ENCODE data around the gene NKD2.

The NKD2 gene

GRCh38 chr5:1039706-1040260, 31.2 kb downstream of the NKD2 start:
- Histone ChIP-seq H3K9me3 (ENCODE audit: control insufficient read depth, insufficient read depth, low read depth, low read length) (peaks cover 36% of the 10 kb centered on the region), H3K27me3 (ENCODE audit: control insufficient read depth, insufficient read depth, low read length) (no peaks in the 10 kb centered on the region), H3K9ac (ENCODE audit: low read length) (no peak overlapping the region), H3K4me3 (ENCODE audit: low read depth, low read length) (no peak overlapping the region), H3K4me1 (ENCODE audit: control insufficient read depth, insufficient read depth, low read length) (no peaks in the 10 kb centered on the region), H3K27ac (ENCODE audit: low read depth, low read length) (no peak overlapping the region), H3K36me3 (ENCODE audit: control insufficient read depth, insufficient read depth, low read length) (no peaks in the 10 kb centered on the region)

- H3K27me3 ChIP-seq (ENCODE audit: control insufficient read depth, insufficient read depth, low read length): no peaks in the 10 kb centered on the region
- no peak overlapping the region for H3K4me3 ChIP-seq (ENCODE audit: low read depth, low read length)
- H3K36me3 ChIP-seq (ENCODE audit: control insufficient read depth, insufficient read depth, low read length): no peaks in the 10 kb centered on the region
- H3K4me1 ChIP-seq (ENCODE audit: control insufficient read depth, insufficient read depth, low read length): no peaks in the 10 kb centered on the region
- H3K9me3 ChIP-seq (ENCODE audit: control insufficient read depth, insufficient read depth, low read depth, low read length): peaks cover 44% of the 10 kb centered on the region
- H3K27ac ChIP-seq (ENCODE audit: low read depth, low read length): no peak overlapping the region
- no peak overlapping the region for H3K9ac ChIP-seq (ENCODE audit: low read length)
Measured at GRCh38 chr5:1040571-1040970, 32.0 kb downstream of the NKD2 start.

- Histone ChIP-seq H3K9ac (ENCODE audit: low read length) (no peak overlapping the region), H3K4me3 (ENCODE audit: low read depth, low read length) (no peak overlapping the region), H3K27ac (ENCODE audit: low read depth, low read length) (no peak overlapping the region), H3K4me1 (ENCODE audit: control insufficient read depth, insufficient read depth, low read length) (no peaks in the 10 kb centered on the region), H3K27me3 (ENCODE audit: control insufficient read depth, insufficient read depth, low read length) (no peaks in the 10 kb centered on the region), H3K9me3 (ENCODE audit: control insufficient read depth, insufficient read depth, low read depth, low read length) (peaks cover 52% of the 10 kb centered on the region), H3K36me3 (ENCODE audit: control insufficient read depth, insufficient read depth, low read length) (no peaks in the 10 kb centered on the region)
Measured at GRCh38 chr5:1041225-1042143, 32.9 kb downstream of the NKD2 start.

GRCh38 chr5:1042626-1043025, 34.0 kb downstream of the NKD2 start:
- Histone ChIP-seq H3K4me3 (ENCODE audit: low read depth, low read length) (no peak overlapping the region), H3K36me3 (ENCODE audit: control insufficient read depth, insufficient read depth, low read length) (no peaks in the 10 kb centered on the region), H3K27me3 (ENCODE audit: control insufficient read depth, insufficient read depth, low read length) (no peaks in the 10 kb centered on the region), H3K4me1 (ENCODE audit: control insufficient read depth, insufficient read depth, low read length) (no peaks in the 10 kb centered on the region), H3K27ac (ENCODE audit: low read depth, low read length) (no peak overlapping the region), H3K9ac (ENCODE audit: low read length) (no peak overlapping the region), H3K9me3 (ENCODE audit: control insufficient read depth, insufficient read depth, low read depth, low read length) (peaks cover 54% of the 10 kb centered on the region)

- no peaks in the 10 kb centered on the region for H3K36me3 ChIP-seq (ENCODE audit: control insufficient read depth, insufficient read depth, low read length)
Measured at GRCh38 chr5:1043327-1043726, 34.7 kb downstream of the NKD2 start.

GRCh38 chr5:1044117-1044516, 35.5 kb downstream of the NKD2 start:
- Histone ChIP-seq H3K9me3 (ENCODE audit: control insufficient read depth, insufficient read depth, low read depth, low read length) (peaks cover 54% of the 10 kb centered on the region), H3K36me3 (ENCODE audit: control insufficient read depth, insufficient read depth, low read length) (no peaks in the 10 kb centered on the region), H3K9ac (ENCODE audit: low read length) (no peak overlapping the region), H3K27ac (ENCODE audit: low read depth, low read length) (no peak overlapping the region), H3K4me1 (ENCODE audit: control insufficient read depth, insufficient read depth, low read length) (no peaks in the 10 kb centered on the region), H3K4me3 (ENCODE audit: low read depth, low read length) (no peak overlapping the region), H3K27me3 (ENCODE audit: control insufficient read depth, insufficient read depth, low read length) (no peaks in the 10 kb centered on the region)

More at GRCh38 chr5:1043327-1043726, 34.7 kb downstream of the NKD2 start:
- Histone ChIP-seq H3K4me3 (ENCODE audit: low read depth, low read length) (no peak overlapping the region), H3K4me1 (ENCODE audit: control insufficient read depth, insufficient read depth, low read length) (no peaks in the 10 kb centered on the region), H3K9ac (ENCODE audit: low read length) (no peak overlapping the region), H3K9me3 (ENCODE audit: control insufficient read depth, insufficient read depth, low read depth, low read length) (peaks cover 54% of the 10 kb centered on the region), H3K27ac (ENCODE audit: low read depth, low read length) (no peak overlapping the region), H3K27me3 (ENCODE audit: control insufficient read depth, insufficient read depth, low read length) (no peaks in the 10 kb centered on the region)

- Histone ChIP-seq H3K9me3 (ENCODE audit: control insufficient read depth, insufficient read depth, low read depth, low read length) (peaks cover 41% of the 10 kb centered on the region), H3K36me3 (ENCODE audit: control insufficient read depth, insufficient read depth, low read length) (no peaks in the 10 kb centered on the region)
Measured at GRCh38 chr5:1045960-1046560, 37.5 kb downstream of the NKD2 start.

GRCh38 chr5:1047332-1047965, 38.8 kb downstream of the NKD2 start:
- H3K4me1 ChIP-seq (ENCODE audit: control insufficient read depth, insufficient read depth, low read length): no peaks in the 10 kb centered on the region
- H3K4me3 ChIP-seq (ENCODE audit: low read depth, low read length): no peak overlapping the region
- no peak overlapping the region for H3K27ac ChIP-seq (ENCODE audit: low read depth, low read length)
- peaks cover 12% of the 10 kb centered on the region for H3K36me3 ChIP-seq (ENCODE audit: control insufficient read depth, insufficient read depth, low read length)
- no peak overlapping the region for H3K9ac ChIP-seq (ENCODE audit: low read length)
- no peaks in the 10 kb centered on the region for H3K27me3 ChIP-seq (ENCODE audit: control insufficient read depth, insufficient read depth, low read length)
- peaks cover 28% of the 10 kb centered on the region for H3K9me3 ChIP-seq (ENCODE audit: control insufficient read depth, insufficient read depth, low read depth, low read length)

More at GRCh38 chr5:1045960-1046560, 37.5 kb downstream of the NKD2 start:
- Histone ChIP-seq H3K27me3 (ENCODE audit: control insufficient read depth, insufficient read depth, low read length) (no peaks in the 10 kb centered on the region), H3K27ac (ENCODE audit: low read depth, low read length) (no peak overlapping the region), H3K9ac (ENCODE audit: low read length) (no peak overlapping the region), H3K4me1 (ENCODE audit: control insufficient read depth, insufficient read depth, low read length) (no peaks in the 10 kb centered on the region), H3K4me3 (ENCODE audit: low read depth, low read length) (no peak overlapping the region)

- no peaks in the 10 kb centered on the region for H3K27me3 ChIP-seq (ENCODE audit: control insufficient read depth, insufficient read depth, low read length)
Measured at GRCh38 chr5:1048162-1048721, 39.6 kb downstream of the NKD2 start.

GRCh38 chr5:1048861-1049838, 40.5 kb downstream of the NKD2 start:
- Histone ChIP-seq H3K4me3 (ENCODE audit: low read depth, low read length) (no peak overlapping the region), H3K9me3 (ENCODE audit: control insufficient read depth, insufficient read depth, low read depth, low read length) (peaks cover 21% of the 10 kb centered on the region; the same call in 1 of the 2 replicates), H3K4me1 (ENCODE audit: control insufficient read depth, insufficient read depth, low read length) (no peaks in the 10 kb centered on the region), H3K27me3 (ENCODE audit: control insufficient read depth, insufficient read depth, low read length) (no peaks in the 10 kb centered on the region), H3K9ac (ENCODE audit: low read length) (no peak overlapping the region), H3K36me3 (ENCODE audit: control insufficient read depth, insufficient read depth, low read length) (peaks cover 23% of the 10 kb centered on the region), H3K27ac (ENCODE audit: low read depth, low read length) (no peak overlapping the region)

More at GRCh38 chr5:1048162-1048721, 39.6 kb downstream of the NKD2 start:
- Histone ChIP-seq H3K9me3 (ENCODE audit: control insufficient read depth, insufficient read depth, low read depth, low read length) (peaks cover 21% of the 10 kb centered on the region; the same call in 1 of the 2 replicates), H3K27ac (ENCODE audit: low read depth, low read length) (no peak overlapping the region), H3K36me3 (ENCODE audit: control insufficient read depth, insufficient read depth, low read length) (peaks cover 18% of the 10 kb centered on the region), H3K4me3 (ENCODE audit: low read depth, low read length) (no peak overlapping the region), H3K4me1 (ENCODE audit: control insufficient read depth, insufficient read depth, low read length) (no peaks in the 10 kb centered on the region), H3K9ac (ENCODE audit: low read length) (no peak overlapping the region)
